OCI-LY1 (cell line): ENCODE results near the gene CCL1.

ENCODE experiments used
- H2AFZ ChIP-seq: fragments of 200-600 bp; sonication (generic), shearing (Covaris generic); 2 replicates; pipeline ENCODE4 v1.6.0; 2014; ENCODE audit warnings: antibody characterized with exemption, mild to moderate bottlenecking, low read length
- H3F3A ChIP-seq: fragments of 200-600 bp; sonication (generic), shearing (Covaris generic); 2 replicates; pipeline ENCODE4 v1.6.0; 2014; ENCODE audit warnings: mild to moderate bottlenecking, antibody characterized with exemption, low read length, moderate library complexity; ENCODE audit not compliant: insufficient read depth
- H3K27ac ChIP-seq: fragments of 200-600 bp; sonication (generic); 2 replicates; pipeline ENCODE4 v1.5.1; 2014; ENCODE audit warnings: low read length, mixed run types, mild to moderate bottlenecking, low read depth; ENCODE audit not compliant: poor library complexity, severe bottlenecking
- H3K27me3 ChIP-seq: fragments of 200-600 bp; sonication (generic); 2 replicates; pipeline ENCODE4 v1.6.0; 2014; ENCODE audit warnings: antibody characterized with exemption, mild to moderate bottlenecking, low read length, moderate library complexity; ENCODE audit not compliant: insufficient read depth
- H3K36me3 ChIP-seq: fragments of 200-600 bp; sonication (generic); 2 replicates; pipeline ENCODE4 v1.6.1; 2014; ENCODE audit warnings: mild to moderate bottlenecking, antibody characterized with exemption, low read length, moderate library complexity, mixed read lengths; ENCODE audit not compliant: insufficient read depth
- H3K4me1 ChIP-seq: fragments of 200-600 bp; sonication (generic); 2 replicates; pipeline ENCODE4 v1.5.1; 2014; ENCODE audit warnings: mild to moderate bottlenecking, low read length, moderate library complexity; ENCODE audit not compliant: insufficient read depth, severe bottlenecking
- H3K4me2 ChIP-seq: fragments of 200-600 bp; sonication (generic), shearing (Covaris generic); 2 replicates; pipeline ENCODE4 v1.6.1; 2014; ENCODE audit warnings: low read length
- H3K4me3 ChIP-seq: fragments of 200-600 bp; sonication (generic); 2 replicates; pipeline ENCODE4 v1.5.1; 2014; ENCODE audit warnings: low read length, low read depth, mild to moderate bottlenecking, mixed read lengths; ENCODE audit not compliant: poor library complexity, severe bottlenecking
- H3K79me2 ChIP-seq: fragments of 200-600 bp; shearing (Covaris generic); 2 replicates; pipeline ENCODE4 v1.6.1; 2016; ENCODE audit warnings: mixed run types, low read length, mixed read lengths; ENCODE audit not compliant: insufficient read depth
- H3K9ac ChIP-seq: fragments of 200-600 bp; sonication (generic), shearing (Covaris generic); 2 replicates; pipeline ENCODE4 v1.6.1; 2014; ENCODE audit warnings: mild to moderate bottlenecking, low read length, mixed read lengths
- H3K9me2 ChIP-seq: fragments of 200-600 bp; sonication (generic), shearing (Covaris generic); 2 replicates; pipeline ENCODE4 v1.6.1; 2014; ENCODE audit warnings: low read depth, mild to moderate bottlenecking, low read length, mixed read lengths
- H3K9me3 ChIP-seq: fragments of 200-600 bp; shearing (Covaris generic); 2 replicates; pipeline ENCODE4 v1.6.1; 2014; ENCODE audit warnings: low read length, mixed read lengths
- H4K20me1 ChIP-seq: fragments of 200-600 bp; sonication (generic), shearing (Covaris generic); 2 replicates; pipeline ENCODE4 v1.6.0; 2016; ENCODE audit warnings: mild to moderate bottlenecking, low read length; ENCODE audit not compliant: insufficient read depth
- CTCF ChIP-seq: fragments of 200-600 bp; sonication (generic), shearing (Covaris generic); IDR thresholded peaks from 2 replicates; pipeline ENCODE4 v1.5.1; 2017; ENCODE audit warnings: mild to moderate bottlenecking, antibody characterized with exemption, low read length, moderate library complexity, mixed read lengths
- EZH2 ChIP-seq: fragments of 200-600 bp; sonication (generic), shearing (Covaris generic); IDR thresholded peaks from 2 replicates; pipeline ENCODE4 v1.8.0; 2017; ENCODE audit warnings: borderline replicate concordance, mixed run types, mild to moderate bottlenecking, antibody characterized with exemption, low read length, moderate library complexity, mixed read lengths

CCL1 gene

GRCh38 chr17:34403006-34403405 is 40.0 kb upstream of the CCL1 start:
- H3K9ac ChIP-seq: no peak overlapping the region

GRCh38 chr17:34401165-34401564 is 38.1 kb upstream of the CCL1 start:
- H3K4me3 ChIP-seq: no peak overlapping the region
- H3K36me3 ChIP-seq: no peaks in the 10 kb centered on the region
- no peak overlapping the region for H3K9ac ChIP-seq
- H3F3A ChIP-seq: no peaks in the 10 kb centered on the region
- H3K27me3 ChIP-seq: no peaks in the 10 kb centered on the region; the same call in 1 of the 2 replicates
- no peaks in the 10 kb centered on the region for H3K9me2 ChIP-seq
- H3K79me2 ChIP-seq: no peaks in the 10 kb centered on the region
- H3K4me1 ChIP-seq: no peaks in the 10 kb centered on the region
- TF ChIP-seq EZH2: no peak
- TF ChIP-seq CTCF: no peak
- H3K9me3 ChIP-seq: no peaks in the 10 kb centered on the region
- no peak overlapping the region for H3K4me2 ChIP-seq
- no peak overlapping the region for H3K27ac ChIP-seq
- no peaks in the 10 kb centered on the region for H4K20me1 ChIP-seq
- no peak overlapping the region for H2AFZ ChIP-seq

More at GRCh38 chr17:34403006-34403405, 40.0 kb upstream of the CCL1 start:
- H3K4me1 ChIP-seq: no peaks in the 10 kb centered on the region
- no peaks in the 10 kb centered on the region for H3F3A ChIP-seq
- H3K36me3 ChIP-seq: no peaks in the 10 kb centered on the region
- no peak overlapping the region for H3K27ac ChIP-seq
- H4K20me1 ChIP-seq: no peaks in the 10 kb centered on the region
- H3K4me2 ChIP-seq: no peak overlapping the region
- H3K9me3 ChIP-seq: no peaks in the 10 kb centered on the region
- H3K27me3 ChIP-seq: no peaks in the 10 kb centered on the region; the same call in 1 of the 2 replicates
- H3K9me2 ChIP-seq: no peaks in the 10 kb centered on the region
- no peak overlapping the region for H2AFZ ChIP-seq
- TF ChIP-seq EZH2 (no peak), CTCF (no peak)
- no peak overlapping the region for H3K4me3 ChIP-seq
- H3K79me2 ChIP-seq: no peaks in the 10 kb centered on the region

- Histone ChIP-seq H3K4me2 (no peak overlapping the region), H3F3A (no peaks in the 10 kb centered on the region), H2AFZ (no peak overlapping the region), H3K79me2 (no peaks in the 10 kb centered on the region), H3K9ac (no peak overlapping the region), H3K4me1 (no peaks in the 10 kb centered on the region), H3K27ac (no peak overlapping the region), H4K20me1 (no peaks in the 10 kb centered on the region), H3K9me3 (no peaks in the 10 kb centered on the region), H3K36me3 (no peaks in the 10 kb centered on the region), H3K9me2 (no peaks in the 10 kb centered on the region), H3K4me3 (no peak overlapping the region), H3K27me3 (no peaks in the 10 kb centered on the region; the same call in 1 of the 2 replicates)
- TF ChIP-seq CTCF (no peak), EZH2 (no peak)
Observed at GRCh38 chr17:34400301-34400931, 37.4 kb upstream of the CCL1 start.
